ENCODE results near the gene NKAIN2. TPM values are rescaled to one million over a fixed set of nuclear protein-coding genes. Genes with fewer than 3 reads are reported as not detected.

NKAIN2 gene
- total RNA-seq, 1 experiment from 2014 or later = 2.2 TPM

DNA sequence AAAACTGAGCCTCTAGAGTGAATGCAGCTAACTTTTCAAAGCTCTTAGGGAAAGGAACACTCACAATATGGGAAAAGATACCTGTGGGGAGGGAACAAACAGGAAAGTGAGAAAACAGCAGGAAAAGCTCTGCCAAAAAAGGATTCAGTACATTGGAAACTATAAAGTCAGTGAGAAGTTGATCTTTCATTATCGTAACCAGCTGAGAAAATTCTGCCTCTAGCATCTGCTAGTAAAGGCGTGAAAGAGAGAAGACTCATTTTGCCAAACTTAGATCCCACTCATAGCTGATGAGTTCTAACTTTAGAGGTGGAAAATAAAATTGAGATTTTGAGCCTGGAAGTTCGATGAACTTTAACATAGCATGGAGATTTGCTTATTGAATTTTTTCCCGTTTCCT is 836.8 kb downstream of the NKAIN2 start:
- Histone ChIP-seq H3K4me3 (ENCODE audit: low read depth, low read length, poor library complexity, severe bottlenecking) (no peak overlapping the region), H3K36me3 (ENCODE audit: insufficient read depth, low read length, poor library complexity, severe bottlenecking) (no peaks in the 10 kb centered on the region), H3K27ac (ENCODE audit: low read depth, low read length, poor library complexity, severe bottlenecking) (no peak overlapping the region), H3K4me1 (ENCODE audit: insufficient read depth, low read length, poor library complexity, severe bottlenecking) (no peaks in the 10 kb centered on the region), H3K27me3 (replicated peaks; ENCODE audit: insufficient read depth, low read depth, low read length, poor library complexity) (no peaks in the 10 kb centered on the region), H3K9me3 (ENCODE audit: low read depth, low read length, poor library complexity, severe bottlenecking) (no peaks in the 10 kb centered on the region)
- CTCF ChIA-PET = no interaction called here
- no peak for TF ChIP-seq EZH2 (IDR thresholded peaks at IDR 0.05; ENCODE audit: borderline replicate concordance, low read depth, low read length, poor library complexity, severe bottlenecking)
- TF ChIP-seq, protein P1, sequence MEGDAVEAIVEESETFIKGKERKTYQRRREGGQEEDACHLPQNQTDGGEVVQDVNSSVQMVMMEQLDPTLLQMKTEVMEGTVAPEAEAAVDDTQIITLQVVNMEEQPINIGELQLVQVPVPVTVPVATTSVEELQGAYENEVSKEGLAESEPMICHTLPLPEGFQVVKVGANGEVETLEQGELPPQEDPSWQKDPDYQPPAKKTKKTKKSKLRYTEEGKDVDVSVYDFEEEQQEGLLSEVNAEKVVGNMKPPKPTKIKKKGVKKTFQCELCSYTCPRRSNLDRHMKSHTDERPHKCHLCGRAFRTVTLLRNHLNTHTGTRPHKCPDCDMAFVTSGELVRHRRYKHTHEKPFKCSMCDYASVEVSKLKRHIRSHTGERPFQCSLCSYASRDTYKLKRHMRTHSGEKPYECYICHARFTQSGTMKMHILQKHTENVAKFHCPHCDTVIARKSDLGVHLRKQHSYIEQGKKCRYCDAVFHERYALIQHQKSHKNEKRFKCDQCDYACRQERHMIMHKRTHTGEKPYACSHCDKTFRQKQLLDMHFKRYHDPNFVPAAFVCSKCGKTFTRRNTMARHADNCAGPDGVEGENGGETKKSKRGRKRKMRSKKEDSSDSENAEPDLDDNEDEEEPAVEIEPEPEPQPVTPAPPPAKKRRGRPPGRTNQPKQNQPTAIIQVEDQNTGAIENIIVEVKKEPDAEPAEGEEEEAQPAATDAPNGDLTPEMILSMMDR (conservative IDR thresholded peaks at IDR 0.05; ENCODE audit: low read depth, low read length) = no peak
- DNase-seq (ENCODE audit: low spot score) = no peak
- intact Hi-C loops (cut with micrococcal nuclease; ENCODE audit: unreplicated experiment) = no loop called here
- POLR2A ChIA-PET (ENCODE audit: low non-redundant PET) = no interaction called here
- no TSS peak for BruUV-seq (replicated peaks)

DNA sequence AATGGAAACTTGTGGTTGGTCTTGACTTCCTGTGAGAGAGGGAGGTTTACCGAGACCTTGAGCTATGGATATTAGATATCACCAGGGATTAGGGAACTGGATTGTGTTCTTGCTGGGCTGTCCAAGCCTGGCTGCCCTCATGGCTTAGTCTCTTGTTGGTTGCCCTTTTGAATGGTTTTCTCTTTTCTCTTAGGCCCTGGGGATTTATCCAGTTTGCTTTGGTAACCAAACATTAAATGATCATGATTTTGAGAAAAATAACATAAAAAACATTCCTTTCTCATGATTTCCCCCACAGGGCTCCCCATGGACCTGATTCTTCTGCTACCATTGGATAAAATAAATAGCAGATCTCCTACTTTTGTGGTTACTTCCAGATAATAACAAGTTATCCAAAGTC is 852.2 kb downstream of the NKAIN2 start:
- ChIA-PET CTCF (no interaction called here), POLR2A (ENCODE audit: low non-redundant PET) (no interaction called here)
- no peak for TF ChIP-seq EZH2 (IDR thresholded peaks at IDR 0.05; ENCODE audit: borderline replicate concordance, low read depth, low read length, poor library complexity, severe bottlenecking)
- TF ChIP-seq, protein P1 (conservative IDR thresholded peaks at IDR 0.05; ENCODE audit: low read depth, low read length) = no peak
- Histone ChIP-seq H3K9me3 (ENCODE audit: low read depth, low read length, poor library complexity, severe bottlenecking) (no peaks in the 10 kb centered on the region), H3K36me3 (ENCODE audit: insufficient read depth, low read length, poor library complexity, severe bottlenecking) (no peaks in the 10 kb centered on the region), H3K27me3 (replicated peaks; ENCODE audit: insufficient read depth, low read depth, low read length, poor library complexity) (no peaks in the 10 kb centered on the region), H3K27ac (ENCODE audit: low read depth, low read length, poor library complexity, severe bottlenecking) (no peak overlapping the region), H3K4me1 (ENCODE audit: insufficient read depth, low read length, poor library complexity, severe bottlenecking) (peaks cover 2% of the 10 kb centered on the region), H3K4me3 (ENCODE audit: low read depth, low read length, poor library complexity, severe bottlenecking) (no peak overlapping the region)
- BruUV-seq (replicated peaks) = no TSS peak
- DNase-seq (ENCODE audit: low spot score) = no peak
- intact Hi-C loops (cut with micrococcal nuclease; ENCODE audit: unreplicated experiment) = no loop called here

DNA sequence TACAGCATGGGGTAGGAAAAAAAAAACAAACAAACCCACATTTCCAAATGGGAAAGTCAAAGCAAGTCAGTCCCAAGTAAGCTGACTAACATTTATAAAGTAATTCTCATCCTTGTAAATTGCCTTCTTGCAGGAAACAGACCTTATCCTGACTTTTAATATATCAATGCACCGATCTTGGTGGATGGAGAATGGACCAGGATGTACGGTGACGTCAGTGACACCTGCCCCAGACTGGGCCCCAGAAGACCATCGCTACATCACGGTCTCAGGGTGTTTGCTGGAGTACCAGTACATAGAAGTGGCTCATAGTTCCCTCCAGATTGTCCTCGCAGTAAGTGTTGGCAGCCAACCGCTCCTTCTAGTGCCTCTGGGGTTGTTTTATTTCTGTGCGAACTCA is 854.4 kb downstream of the NKAIN2 start:
- no TSS peak for BruUV-seq (replicated peaks)
- no peak overlapping the region for H3K4me3 ChIP-seq (ENCODE audit: low read depth, low read length, poor library complexity, severe bottlenecking)
- no peak for DNase-seq (ENCODE audit: low spot score)
- H3K27me3 ChIP-seq (replicated peaks; ENCODE audit: insufficient read depth, low read depth, low read length, poor library complexity) = no peaks in the 10 kb centered on the region
- ChIA-PET POLR2A (ENCODE audit: low non-redundant PET) (no interaction called here), CTCF (no interaction called here)
- H3K4me1 ChIP-seq (ENCODE audit: insufficient read depth, low read length, poor library complexity, severe bottlenecking) = peaks cover 5% of the 10 kb centered on the region
- H3K36me3 ChIP-seq (ENCODE audit: insufficient read depth, low read length, poor library complexity, severe bottlenecking) = no peaks in the 10 kb centered on the region
- H3K27ac ChIP-seq (ENCODE audit: low read depth, low read length, poor library complexity, severe bottlenecking) = no peak overlapping the region
- intact Hi-C loops (cut with micrococcal nuclease; ENCODE audit: unreplicated experiment) = no loop called here
- TF ChIP-seq EZH2 (IDR thresholded peaks at IDR 0.05; ENCODE audit: borderline replicate concordance, low read depth, low read length, poor library complexity, severe bottlenecking) = no peak
- TF ChIP-seq, protein P1 (conservative IDR thresholded peaks at IDR 0.05; ENCODE audit: low read depth, low read length) = no peak
- no peaks in the 10 kb centered on the region for H3K9me3 ChIP-seq (ENCODE audit: low read depth, low read length, poor library complexity, severe bottlenecking)
